CD4-positive, alpha-beta T cell treated with Interleukin-4 for 4 hours (primary cell): ENCODE results near the gene BRD3.
"Not testable (repeated sequence)": the region's sequence is repeated elsewhere in the genome, so short reads cannot be mapped to it uniquely, and the experiment has no call there.

Source experiments
- DNase-seq: peaks from one replicate; pipeline ENCODE4 v3.0.0-alpha.2; 2020

The BRD3 gene

DNA sequence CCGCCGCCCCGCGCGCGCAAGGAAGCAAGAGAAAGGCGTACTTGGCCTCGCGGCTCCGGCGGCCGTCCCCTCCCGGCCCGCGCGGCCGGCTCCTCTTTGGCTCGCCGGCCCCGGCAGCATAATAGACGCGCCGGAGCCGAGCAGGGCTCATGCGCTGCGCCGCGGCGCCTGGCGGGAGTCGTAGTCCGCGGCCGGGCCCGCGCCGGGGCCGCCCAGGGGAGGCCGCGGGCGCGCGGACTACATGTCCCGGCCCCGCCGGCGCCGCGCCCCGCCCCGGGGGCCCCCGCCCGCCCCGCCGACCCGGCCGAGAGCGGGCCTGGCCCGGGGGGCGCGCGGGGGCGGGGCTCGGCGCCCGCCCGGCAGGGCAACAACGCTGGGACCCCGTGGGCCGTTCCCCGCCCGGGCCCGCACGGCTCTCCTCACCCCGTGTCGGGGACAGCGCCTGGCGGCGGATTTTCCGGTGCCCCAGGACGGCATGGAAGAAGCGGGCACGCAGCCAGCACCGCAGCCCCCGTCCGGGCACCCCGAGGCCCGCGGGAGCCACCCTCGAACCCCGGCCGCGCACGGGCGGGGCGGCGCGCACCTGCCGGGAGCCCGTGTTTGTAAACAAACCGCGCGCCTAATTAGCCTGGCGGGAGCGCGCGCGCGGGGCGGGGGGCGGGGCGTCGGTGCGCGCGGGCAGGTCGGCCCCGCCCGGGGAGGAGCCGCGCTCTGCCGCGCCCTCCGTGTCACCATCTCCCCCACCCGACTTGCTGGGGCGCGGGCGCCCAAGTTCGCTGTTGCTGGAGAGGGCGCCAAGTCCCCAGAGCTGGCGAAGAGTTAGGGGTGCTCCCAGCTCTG lies at the start of gene BRD3:
Gene BRD3 (minus strand): TSS at position 123 of the 840 bp plus-strand sequence. CDS start 14,549 bp downstream, outside the sequence.
- peak; percentile 80 for DNase-seq

DNA sequence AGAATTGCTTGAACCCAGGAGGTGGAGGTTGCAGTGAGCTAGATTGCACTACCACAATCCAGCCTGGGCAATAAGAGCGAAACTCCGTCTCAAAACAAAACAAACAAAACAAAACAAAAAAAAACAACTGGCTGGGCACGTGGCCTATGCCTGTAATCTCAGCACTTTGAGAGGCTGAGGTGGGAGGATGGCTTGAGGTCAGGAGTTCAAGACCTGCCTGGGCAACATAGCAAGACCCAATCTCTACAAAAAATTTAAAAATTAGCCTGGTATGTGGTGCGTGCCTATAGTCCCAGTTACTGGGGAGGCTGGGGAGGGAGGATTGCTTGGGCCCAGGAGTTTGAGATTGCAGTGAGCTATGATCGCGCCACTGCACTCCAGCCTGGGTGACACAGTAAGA lies 44.7 kb upstream of the BRD3 start:
- no peak for DNase-seq

DNA sequence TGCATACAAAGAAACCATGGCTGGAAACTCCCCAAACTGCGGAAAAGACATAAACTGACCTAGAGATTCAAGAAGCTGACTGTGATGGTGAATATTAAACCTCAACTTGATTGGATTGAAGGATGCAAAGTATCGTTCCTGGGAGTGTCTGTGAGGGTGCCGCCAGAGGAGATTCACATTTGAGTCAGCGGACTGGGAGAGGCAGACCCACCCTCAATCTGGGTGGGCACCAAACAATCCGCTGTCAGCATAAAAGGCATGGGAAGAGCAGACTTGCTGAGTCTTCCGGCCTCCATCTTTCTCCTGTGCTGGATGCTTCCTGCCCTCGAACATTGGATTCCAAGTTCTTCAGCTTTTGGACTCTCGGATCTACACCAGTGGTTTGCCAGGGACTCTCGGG lies 43.2 kb upstream of the BRD3 start:
- no peak for DNase-seq

DNA sequence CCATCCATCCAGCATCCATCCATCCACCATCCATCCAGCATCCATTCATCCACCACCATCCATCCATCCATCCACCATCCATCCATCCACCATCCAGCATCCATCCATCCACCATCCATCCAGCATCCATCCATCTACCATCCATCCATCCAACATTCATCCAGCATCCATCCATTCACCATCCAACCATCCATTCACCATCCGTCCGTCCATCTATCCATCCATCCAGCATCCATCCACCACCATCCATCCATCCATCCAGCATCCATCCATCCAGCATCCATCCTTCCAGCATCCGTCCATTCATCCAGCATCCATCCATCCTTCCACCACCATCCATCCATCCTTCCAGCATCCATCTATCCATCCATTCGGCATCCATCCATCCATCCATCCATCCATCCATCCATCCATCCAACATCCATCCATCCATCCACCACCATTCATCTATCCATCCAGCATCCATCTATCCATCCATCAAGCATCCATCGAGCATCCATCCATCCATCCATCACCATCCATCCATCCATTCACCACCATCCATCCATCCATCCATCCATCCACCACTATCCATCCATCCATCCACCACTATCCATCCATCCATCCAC lies 35.7 kb upstream of the BRD3 start:
- DNase-seq = no peak

DNA sequence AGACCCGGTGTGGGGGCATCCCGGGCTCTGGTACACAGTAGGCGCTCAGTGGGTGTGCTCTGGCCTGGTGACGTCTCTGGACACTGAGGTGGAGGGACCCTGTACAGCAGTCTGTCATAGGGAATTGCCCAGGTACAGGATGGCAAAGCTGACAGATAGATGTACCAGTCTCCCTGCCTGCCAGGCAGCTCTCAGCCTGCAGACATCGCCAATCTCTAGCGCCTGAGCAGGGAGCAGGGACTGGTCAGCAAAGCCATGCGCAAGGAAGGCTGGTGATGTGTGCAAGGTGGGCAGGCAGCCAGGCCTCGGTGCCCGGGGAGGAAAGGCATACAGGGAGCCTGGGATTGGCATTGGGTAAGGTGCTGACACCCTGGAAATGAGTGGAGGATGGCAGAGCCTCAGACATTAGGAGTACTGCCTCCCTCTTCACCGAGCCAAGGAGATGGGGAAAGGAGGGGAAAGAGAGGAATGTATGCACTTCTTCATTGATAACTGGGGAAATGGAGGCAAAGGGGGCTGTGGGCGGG lies 33.9 kb upstream of the BRD3 start:
- DNase-seq = no peak

DNA sequence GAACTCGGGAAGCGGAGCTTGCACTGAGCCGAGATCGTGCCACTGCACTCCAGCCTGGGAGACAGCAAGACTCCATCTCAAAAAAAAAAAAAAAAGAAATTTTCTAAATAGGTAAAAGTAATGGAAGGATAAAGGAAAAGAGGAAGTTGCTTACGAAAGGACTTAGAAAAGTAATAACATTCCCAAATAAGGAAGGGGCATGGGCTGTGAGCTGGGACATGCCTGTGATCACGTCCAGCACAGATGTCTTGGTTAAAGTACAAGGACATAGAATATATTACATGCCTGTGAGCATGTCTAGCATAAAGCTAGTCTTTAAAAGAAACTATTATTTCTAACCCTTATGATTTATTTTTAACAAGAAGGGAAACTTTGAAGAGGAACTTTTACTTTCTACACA lies 33.3 kb upstream of the BRD3 start:
- DNase-seq = not testable (repeated sequence)

DNA sequence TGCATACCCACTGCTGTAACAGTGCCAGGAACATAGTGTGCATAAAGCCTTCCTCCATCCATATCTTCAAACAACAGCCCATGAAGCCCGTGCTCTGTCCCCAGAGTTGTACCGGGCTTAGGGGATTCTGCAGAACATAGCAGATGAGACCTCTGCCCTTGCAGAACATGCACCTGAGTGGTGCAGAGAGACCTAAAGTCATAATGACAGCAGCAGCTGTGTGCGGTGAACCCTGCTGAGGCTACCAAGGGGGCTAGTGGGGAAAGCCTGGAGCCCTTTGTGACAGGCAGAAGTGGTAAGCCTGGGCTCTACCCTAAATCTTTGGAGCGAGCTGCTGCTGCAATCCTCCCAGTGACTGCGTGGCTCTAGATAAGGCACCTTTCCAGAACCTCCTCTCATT lies 32.2 kb upstream of the BRD3 start:
- no peak for DNase-seq

DNA sequence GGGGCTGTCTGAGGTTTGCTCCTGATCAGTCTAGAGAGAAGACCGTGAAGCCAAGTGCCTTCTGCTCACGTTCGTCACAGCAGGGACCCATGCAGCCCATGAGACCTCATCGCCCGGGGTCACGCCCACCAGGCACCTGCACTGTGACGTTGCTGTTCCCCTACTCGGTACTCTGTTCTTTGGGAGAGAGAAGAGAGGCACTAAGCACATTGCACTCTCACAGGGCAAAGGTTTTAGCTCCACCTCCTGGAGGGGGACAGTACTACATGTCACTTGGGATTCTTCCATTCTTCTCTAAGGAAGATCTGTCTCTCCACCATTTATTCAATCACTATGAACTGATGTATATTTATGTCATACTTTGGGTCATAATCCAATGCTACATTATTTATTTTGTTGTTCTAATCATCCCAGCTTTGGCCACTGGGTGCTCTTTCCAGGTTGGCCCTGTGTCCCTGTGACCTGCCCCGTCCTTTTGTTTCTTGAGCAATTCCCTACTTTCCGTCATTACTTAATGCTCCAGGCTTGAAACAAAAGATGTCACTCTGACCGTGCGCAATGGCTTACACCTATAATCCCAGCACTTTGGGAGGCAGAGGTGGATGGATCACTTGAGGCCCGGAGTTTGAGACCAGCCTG lies 31.4 kb upstream of the BRD3 start:
- DNase-seq = peak; percentile 53

DNA sequence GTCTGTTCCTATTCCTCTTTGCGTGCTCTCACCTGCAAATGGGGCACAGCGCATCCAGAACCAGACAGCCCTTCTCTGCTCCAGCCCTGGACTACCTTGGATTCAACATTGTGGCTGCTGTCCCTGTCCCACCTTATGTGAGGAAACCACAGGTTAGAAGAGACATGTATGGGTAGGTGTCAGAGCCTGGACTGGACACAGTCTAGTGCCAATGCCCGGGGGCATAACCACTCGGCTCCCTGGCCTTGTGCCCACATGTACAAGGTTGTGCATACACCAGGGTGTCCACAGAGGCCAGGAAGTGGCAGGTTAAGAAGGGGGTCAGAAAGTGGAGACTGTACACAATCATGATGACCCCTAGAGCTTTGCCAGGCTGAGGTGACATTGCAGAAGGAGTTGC lies 22.1 kb upstream of the BRD3 start:
- DNase-seq = no peak

DNA sequence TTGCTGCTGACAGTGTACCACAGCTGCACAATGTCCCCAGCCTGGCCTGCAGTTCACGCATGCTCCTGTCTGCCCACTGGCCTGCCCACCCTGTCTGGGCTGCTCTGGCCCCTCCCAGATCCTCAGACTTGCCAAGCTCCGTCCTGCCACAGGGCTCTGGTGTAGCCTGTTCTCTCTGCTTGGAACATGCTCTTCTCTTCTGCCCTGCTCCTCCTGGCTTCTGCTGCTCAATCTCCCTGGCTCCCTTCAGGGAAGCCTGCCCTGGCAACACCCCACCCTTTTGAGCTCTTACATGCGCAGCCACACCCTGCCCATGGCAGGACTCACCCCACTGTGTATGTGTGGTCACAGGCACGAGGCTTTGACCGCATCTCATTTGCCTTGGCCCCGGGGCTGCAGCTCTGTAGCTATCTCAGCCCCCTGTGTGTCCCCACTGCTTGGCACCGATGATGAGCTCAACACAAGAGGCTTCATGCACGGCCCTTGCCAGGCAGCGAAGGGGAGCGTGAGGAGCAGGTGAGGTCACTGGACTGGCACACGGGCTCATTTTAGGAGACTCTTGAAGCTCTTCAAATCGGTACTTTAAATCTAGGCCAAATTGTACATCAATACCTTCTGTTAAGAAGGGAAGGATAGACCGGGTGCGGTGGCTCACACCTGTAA lies 20.4 kb upstream of the BRD3 start:
- no peak for DNase-seq

DNA sequence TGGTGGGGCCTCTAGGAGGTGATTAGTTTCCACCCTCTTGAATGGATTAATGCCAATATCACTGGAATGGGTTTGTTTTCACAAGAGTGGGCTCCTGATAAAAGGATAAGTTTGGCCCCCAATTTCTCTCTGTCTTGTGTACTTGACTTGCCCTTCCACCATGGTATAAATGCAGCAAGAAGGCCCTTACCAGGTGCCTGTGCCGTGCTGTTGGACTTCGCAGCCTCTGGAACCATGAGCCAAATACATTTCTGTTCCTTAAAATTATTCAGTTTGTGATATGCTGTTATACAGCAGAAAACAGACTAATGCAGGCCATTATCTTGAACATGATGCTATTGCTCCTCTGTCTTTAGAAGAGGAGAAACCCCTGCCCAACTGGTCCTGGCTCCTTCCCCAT lies 17.8 kb upstream of the BRD3 start:
- no peak for DNase-seq

DNA sequence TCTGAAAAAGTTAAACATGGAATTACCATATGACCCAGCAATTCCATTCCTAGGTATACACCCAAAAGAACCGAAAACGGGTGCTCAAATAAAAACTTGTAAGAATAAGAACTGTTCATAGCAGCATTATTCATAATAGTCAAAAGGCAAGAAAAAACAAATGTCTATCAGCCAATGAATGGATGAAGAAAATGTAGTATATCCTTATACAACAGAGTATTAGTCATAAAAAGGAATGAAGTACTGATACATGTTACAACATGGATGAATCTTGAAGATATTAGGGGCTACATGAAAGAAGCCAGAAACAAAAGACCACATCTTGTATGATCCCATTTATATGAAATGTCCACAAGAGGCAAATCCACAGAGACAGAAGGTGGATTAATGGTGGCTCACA lies 15.6 kb upstream of the BRD3 start:
- no peak for DNase-seq

DNA sequence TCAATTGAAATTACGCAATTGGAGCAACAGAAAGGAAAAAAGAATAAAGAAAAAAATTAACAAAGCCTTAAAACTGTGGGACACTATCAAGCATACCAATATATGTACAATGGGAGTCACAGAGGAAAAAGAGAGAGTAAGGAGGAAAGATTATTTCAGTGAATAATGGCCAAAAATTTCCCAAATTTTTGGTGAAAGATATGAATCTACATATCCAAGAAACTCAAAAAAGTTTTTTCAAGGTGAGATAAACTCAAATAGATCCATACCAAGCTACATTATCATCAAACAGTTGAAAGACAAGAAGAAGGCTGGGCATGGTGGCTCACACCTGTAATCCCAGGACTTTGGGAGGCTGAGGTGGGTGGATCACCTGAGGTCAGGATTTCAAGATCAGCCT lies 8.8 kb upstream of the BRD3 start:
- no peak for DNase-seq

DNA sequence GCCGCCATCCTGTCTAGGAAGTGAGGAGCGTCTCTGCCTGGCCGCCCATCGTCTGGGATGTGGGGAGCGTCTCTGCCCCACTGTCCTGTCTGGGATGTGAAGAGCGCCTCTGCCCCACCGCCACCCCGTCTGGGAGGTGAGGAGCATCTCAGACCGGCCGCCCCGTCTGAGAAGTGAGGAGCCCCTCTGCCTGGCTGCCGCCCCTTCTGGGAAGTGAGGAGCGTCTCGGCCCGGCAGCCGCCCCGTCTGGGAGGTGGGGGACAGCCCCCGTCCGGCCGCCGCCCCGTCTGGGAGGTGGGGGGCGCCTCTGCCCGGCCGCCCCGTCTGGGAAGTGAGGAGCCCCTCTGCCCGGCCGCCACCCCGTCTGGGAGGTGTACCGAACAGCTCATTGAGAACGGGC lies 7.9 kb upstream of the BRD3 start:
- not testable (repeated sequence) for DNase-seq

DNA sequence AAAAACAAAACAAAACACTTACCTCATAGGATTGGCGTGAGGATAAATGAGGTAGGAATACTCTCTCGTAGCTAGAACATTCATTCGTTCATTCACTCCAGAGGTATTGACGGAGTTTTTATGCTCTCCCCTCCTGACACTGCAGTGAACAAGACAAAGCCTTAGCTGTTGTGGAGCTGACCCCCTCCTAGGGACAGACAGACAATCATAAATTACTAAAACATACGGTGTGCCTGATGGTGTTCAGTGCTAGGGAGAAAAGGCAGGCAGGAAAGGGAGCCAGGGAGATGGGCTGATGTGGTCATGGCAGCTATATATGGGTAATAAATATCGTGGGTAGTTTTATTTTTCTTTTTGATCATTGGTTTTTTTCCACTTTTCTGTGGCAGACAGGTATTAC lies 5.7 kb upstream of the BRD3 start:
- DNase-seq = no peak

DNA sequence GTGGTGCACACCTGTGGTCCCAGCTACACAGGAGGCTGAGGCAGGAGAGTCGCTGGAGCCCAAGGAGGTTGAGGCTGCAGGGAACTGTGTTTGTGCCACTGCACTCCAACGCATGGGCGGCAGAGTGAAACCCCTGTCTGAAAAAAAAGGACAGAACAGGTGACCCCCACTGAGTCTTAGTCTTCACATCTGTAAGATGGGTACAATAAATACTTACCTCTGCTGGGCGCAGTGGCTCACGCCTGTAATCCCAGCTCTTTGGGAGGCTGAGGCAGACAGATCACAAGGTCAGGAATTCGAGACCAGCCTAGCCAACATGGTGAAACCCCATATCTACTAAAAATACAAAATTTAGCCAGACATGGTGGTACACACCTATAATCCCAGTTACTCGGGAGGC lies 4.9 kb upstream of the BRD3 start:
- DNase-seq = not testable (repeated sequence)

DNA sequence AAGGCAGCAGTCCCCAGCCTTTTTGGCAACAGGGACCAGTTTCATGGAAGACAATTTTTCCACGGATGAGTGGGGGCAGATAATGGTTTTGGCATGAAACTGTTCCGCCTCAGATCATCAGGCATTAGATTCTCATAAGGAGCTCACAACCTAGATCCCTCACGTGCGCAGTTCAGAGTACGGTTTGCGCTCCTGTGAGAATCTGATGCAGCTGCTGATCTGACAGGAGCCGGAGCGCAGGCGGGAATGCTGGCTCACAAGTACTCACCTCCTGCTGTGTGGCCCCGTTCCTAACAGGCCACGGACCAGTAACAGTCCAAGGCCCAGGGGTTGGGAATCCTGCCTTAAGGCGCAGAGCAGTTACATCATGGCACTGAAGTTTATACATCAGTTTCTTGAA lies 3.3 kb upstream of the BRD3 start:
- DNase-seq = no peak

DNA sequence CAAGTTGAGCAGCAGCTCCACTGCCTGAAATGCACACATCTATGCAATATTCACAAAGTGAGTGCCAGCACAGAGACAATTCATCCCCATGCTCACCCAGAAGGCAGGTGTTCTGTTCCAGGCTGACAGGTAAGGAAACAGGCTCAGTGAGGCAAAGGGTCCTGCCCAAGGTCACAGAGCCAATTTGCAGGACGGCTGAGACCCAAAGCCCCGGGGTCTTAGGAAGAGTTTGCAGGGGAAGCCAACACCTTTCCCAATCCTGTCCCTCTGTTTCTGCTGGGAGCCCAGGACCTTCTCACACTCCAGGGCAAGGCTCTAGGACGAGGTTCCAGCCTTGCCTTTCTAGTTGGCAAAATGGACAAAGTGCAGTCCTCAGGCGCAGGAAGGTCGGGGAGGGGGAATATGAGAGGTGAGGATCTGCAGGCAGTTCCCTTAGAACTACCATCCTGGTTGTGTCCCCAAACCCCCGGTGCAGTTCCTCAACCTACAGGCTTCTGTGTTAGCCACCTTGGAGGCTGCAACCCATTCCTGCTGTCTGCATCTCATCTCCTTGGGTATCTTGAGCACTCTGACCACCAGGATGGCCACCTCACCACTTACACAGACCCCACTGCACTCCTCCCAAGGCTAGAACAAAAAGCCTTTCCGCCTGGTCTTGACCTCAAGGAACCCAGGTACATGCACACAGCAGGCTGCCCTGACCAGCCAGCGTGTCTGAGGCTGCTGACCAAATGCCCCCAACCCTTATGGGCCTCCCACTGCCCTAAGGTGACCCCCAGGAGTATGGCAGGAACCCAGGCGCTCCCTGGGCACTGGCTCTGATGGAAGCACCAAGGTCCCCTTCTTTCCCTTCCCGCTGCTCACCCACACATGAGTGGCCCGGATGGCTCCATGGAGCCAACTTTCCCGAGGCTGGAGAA lies 1.9 kb upstream of the BRD3 start:
- no peak for DNase-seq

DNA sequence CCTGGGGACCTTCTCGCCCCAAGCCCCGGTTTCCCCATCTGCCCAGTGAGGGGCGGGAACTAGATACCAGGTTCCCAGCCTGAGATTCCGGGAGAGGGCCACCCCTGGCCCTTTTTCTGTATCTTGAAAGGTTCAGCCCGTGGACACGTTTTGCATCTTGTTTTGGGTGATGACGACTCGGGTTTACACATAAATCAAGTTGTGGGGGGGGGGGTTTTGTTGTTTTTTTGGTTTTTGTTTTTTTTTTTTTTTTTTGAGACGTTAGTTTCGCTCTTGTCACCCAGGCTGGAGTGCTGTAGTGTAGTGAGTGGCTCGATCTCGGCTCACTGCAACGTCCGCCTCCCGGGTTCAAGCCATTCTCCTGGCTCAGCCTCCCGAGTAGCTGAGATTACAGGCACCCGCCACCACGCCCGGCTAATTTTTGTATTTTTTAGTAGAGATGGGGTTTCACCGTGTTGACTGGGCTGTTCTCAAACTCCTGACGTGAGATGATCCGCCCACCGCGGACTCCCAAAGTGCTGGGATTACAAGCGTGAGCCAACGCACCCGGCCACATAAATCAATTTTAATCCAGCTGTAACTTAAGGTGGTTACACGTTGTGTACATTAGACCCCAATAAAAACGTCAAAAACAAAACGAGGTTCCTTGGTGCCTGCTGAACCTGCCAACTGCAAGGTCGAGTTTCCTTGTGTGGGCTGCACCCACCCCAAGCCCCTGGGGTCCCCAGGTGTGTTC lies 1.1 kb upstream of the BRD3 start:
- DNase-seq = no peak

DNA sequence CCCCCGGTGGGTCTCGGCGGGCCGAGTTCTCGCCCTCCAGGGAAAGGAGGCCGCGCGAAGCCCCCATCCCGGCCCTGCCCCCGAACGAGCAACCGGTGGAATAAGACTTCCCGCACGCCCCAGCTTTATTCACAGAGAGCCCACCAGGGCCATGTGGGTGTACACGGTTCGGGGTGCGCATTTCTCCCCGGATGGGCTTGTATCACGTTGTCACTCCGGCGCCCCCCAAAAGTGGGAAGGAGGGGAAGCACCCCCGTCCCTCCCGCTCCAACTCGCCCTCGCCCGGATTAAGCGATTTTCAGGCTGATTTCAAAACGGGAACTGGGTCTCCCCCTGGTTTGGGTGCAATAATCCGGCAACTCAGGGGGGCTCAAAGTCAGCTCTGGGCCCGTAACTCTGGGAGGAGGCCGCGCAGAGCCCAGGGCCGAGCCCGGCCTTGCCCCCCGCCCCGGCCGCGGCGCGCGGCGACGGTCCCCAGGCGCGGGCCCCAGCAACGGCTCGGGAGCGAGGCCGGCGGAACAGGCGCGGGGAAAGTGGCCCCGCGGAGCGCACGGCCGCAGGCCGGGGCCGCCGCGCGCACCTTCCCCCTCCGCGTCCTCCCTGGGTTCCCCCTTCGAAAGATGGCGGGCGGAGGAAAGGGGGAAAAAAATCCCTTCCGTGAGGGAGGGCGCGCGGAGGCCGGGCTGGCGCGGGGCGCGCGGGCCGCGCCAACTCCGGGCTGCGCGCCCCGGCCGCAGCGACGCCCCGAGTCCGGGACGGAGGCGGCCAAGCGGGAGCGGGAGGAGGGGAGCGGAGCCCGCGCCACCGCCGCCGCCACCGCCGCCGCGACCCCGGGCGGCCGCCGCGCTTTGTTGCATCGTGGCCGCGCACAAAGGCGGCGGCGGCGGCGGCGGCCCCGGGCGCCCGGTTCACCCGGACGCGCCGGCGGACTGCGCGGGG lies 644 bp downstream of the BRD3 start:
- peak; percentile 29 for DNase-seq
